Left renal cortex interstitium (tissue), 4 donors: ENCODE measurements around the gene KLHL25. TPM values are rescaled to one million over a fixed set of nuclear protein-coding genes. Genes with fewer than 3 reads are reported as not detected.

ENCODE experiments used
- DNase-seq, 4 donors: peaks; one replicate each; pipeline ENCODE4 v3.0.0-alpha.2; 2013; ENCODE audit warnings: low read depth in 4 of 4, low spot score in 2 of 4, missing footprints in 1 of 4
- polyA plus RNA-seq, 4 donors: library from polyadenylated mRNA; unstranded; fragments of 120-200 nt; gene quantifications; one replicate each; pipeline ENCODE4 v1.2.1, GENCODE V29; 2013; ENCODE audit not compliant: insufficient read length in 4 of 4

KLHL25 gene
- polyA plus RNA-seq, 4 donors = 9.5 to 15.7 (median 13.9) TPM

DNA sequence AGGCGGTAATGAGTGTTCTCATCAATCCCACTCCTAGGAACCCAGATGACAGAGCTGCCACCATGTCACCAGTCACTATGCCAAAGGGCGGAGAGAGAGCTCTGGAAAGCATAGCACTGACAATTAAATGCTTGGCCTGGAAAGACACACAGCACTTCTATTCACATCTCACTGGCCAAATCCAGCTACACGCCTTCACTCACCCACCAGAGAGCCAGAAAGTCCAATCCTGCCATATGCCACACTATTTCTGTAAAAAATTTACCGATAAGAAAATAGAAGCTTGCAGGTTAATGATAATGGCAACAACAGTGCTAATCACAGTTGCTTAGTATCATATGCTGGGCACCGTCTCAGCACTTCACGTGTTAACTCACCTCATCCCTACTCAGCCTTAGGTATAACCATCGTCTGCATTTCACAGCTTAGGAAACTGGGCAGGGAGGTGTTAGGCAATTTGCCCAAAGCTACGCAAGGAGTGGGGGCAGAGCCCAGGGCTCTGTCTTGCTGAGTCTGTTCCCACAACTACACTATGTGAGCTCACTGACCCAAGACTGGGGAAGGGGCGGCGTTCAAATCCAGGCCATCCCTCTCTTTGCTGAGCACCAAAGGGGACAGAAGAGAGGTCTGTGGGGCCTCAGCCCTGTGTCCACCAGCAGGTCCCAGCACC lies 16.5 kb downstream of the KLHL25 start:
- no peak for DNase-seq

DNA sequence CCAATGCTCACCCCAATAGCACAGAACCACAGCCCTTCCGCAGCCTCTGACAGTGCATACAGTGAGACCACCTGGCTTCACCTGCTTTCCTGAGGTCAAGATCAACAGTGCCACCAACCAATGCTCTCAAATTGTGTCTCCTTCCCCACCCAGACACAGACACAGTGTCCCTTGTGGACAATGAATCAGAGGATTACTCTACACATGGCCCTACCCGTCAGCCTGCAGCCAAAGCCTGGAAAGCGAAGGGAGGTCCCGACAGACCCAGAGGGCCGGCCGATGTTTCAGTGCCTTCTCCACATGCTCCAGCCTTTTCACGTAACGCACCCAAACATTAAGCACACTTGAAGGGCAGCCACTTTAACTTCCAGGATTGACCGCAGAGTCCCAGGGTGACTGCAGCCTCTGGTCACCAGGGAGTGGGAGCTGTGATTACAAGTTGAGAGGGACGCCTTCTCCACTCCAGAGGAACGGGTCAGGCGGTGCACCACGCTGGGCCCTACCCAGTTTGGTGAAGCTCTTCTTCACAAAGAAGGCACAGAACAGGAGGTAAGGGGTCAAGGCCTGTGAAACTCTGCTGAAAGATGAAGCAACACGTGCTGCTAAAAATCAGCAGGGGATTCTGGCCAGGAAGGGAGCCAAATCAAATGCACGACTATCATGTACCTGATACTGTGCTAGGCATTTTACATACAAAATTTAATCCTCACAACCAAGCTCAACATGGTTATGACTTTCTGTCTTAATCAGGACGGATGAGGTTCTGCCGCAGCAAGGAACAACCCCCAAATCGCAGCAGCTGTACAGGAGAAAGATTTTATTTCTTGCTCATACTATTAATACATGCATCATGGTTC lies 17.2 kb downstream of the KLHL25 start:
- DNase-seq = no peak

DNA sequence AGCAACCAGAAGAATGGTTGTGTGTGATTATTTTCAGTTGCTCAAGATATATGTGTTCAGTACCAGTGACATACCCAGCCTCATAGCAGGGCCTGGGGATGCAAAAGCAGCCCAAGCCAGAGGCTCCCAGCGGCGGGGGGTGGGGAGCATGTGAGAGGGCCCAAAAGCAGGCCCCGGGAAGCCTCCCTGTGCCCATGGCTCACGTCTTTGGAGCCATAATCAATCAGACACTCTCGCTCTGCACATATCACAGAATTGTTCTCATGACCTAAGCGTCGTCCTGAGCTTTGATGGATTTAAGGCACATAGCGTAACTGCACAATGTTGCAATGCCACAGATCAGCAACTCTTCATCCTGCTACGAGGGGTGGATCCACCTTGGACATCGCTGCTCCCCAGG lies 20.8 kb downstream of the KLHL25 start:
- no peak for DNase-seq

DNA sequence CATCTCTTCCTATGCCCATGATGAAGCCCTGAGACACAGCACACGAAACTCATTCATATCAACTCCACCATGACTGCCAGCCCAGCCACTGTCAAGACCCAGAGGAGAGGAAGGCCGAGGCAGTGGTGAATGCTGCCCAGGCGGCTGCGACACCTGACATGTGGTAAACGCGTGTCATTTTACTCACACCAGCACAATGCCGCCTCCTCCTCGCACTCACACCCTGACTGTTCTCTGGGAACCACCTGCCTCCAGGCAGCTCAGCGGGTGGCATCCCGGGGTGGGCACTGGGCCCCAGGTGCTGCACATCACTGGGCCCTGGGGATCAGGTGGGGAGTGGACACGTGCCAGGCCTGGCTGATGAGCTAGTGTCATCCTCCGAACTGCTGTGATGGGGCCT lies 21.5 kb downstream of the KLHL25 start:
- no peak for DNase-seq

- no peak for DNase-seq
These were observed 22.1 kb downstream of the KLHL25 start for GRCh38 chr15:85772668-85773067.

GRCh38 chr15:85771781-85772445 lies 22.8 kb downstream of the KLHL25 start:
- DNase-seq = no peak

- no peak for DNase-seq
These were observed 23.5 kb downstream of the KLHL25 start for GRCh38 chr15:85771271-85771670.

DNA sequence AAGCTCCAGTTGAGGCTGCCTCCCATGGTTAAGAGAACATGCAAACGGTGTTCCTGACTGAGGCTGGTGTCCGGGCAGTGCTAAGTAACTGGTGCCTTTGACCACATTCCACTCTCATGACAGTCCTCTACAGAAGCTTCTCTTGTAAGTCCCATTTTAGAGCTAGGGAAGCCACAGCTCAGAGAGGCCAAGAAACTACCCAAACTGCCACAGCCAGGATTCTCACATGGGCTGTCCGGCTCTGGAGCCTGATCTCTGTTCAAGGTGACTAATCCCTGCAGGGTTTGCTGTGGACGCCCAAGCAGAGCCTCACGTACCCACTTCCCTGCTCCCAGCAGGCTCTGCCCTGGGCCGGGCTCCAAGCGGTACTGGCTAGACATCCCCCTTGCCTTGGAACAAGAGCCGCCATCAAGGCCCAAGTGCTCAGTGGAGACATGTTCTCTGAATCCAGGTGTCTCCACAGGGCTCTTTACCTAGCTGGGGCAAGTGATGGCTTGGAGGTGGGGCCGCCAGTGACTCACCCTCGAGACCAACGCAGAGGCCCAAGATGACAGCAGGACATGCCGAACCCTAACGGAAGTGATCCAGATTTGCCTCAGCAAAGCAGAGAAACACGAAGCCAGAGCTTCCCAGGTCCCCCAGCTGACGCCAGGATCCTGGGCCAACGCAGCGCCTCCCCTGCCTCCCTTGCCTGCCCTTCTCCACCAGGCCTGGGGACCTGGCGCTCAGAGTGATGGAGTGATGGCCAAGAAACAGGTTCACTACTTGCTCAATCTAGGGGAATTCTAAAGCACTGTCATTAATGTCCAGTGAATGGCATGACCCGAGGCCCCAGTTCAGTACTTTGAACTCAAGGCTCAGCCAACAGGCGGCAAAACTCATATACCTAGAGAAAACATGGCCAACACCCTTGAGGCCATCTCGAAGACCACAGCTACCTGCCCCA lies 24.4 kb downstream of the KLHL25 start:
- no peak for DNase-seq

DNA sequence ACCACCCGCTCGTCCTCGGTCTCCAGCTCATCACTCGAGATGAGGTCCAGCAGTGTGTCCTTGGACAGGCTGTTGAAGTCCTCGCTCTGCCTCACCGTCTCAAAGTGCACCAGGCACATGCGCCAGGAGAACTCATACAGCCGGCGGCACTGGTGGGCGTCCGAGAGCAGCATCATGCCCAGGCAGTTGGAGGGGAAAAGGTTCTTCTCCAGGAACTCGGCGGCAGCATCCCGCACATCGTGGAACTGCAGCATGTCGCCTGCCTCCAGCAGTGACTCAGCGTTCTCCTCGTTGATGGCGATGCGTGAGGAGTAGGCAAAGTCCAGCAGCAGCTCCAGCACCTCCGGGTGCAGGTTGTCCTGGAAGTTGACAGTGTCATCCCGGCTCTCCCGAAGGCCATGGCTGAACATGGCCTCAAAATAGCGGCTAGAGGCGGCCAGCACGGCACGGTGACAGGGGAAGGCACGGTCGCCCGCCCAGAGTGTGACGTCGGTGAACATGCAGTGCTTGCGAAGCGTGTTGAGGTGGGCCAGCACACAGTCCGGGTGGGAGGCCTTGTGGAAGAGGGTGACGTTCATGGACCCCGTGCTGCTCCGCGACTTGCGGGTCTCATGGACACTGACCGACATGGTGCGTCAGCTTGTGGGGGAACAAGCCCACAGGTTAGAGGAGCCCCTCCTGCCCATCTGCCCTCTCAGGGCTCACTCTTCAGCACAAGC lies 25.4 kb downstream of the KLHL25 start:
- DNase-seq = no peak

DNA sequence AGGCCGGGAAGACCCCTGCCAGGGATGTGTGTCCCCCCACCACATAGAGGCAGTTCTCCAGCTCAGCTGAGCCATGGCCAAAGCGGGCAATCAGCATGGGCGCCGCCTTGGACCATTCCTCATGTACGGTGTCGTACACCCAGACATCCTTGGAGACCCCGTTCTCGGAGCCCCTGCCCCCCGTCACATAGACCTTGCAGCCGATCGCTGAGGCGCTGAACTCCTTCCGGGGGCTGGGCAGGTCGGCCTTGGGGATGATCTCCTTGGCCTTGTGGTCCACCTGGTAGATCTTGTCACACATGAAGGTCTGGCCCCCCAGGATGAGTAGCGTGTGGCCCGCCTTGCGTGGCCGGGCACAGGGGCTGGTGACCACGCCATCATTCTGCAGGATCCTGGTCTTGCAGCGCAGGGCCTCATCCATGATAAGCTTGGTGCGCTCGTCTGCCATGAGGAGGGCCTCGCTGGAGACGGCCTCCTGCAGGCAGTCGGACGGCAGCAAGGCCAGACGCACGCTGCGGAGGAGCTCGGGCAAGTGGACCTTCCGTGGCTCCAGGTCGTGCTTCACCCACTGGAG lies 26.0 kb downstream of the KLHL25 start:
- no peak for DNase-seq

GRCh38 chr15:85767785-85768529 lies 26.8 kb downstream of the KLHL25 start:
- DNase-seq = no peak

DNA sequence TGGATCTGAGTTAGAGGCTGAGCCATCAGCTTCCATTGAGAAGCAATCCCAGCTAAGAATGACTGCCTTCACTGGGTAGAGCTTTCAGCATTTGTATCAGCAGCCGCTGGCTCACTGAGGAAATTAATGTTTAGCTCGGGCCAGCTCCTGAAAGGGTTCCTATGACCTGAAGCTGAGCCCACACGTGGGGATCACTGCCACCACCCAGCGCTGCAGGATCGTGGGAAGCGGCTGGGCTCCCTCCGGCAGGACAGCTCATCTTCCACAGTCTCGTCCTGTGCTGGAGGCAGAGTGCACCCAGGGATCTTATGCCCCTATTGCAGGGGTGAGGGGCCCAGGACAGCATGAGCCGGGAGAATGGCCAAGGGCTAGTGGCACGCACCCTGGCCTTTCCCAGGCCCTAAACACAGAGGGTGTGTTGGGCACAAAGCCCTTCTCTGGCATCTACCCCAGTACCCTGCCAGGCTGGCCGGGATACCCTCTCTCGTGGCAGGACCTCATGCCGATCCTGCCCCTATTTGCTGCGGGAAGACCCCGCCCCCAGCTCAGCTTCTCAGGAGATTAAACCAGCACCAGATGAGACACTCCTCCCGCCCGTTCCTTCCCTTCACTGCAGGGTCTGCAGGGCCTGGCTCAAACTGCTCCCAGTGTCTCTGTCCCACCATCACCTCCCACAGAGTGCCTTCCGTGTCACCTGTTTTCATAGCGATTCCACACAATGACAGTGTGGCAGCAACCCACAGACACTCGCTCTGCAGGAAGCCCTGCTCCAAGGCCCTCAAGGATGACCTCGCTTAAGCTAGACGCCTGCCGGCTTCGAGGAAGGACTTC lies 28.5 kb downstream of the KLHL25 start:
- no peak for DNase-seq

GRCh38 chr15:85764649-85765277 lies 30.0 kb downstream of the KLHL25 start:
- DNase-seq = no peak

- DNase-seq = no peak
These were observed 30.8 kb downstream of the KLHL25 start for GRCh38 chr15:85763673-85764633.

DNA sequence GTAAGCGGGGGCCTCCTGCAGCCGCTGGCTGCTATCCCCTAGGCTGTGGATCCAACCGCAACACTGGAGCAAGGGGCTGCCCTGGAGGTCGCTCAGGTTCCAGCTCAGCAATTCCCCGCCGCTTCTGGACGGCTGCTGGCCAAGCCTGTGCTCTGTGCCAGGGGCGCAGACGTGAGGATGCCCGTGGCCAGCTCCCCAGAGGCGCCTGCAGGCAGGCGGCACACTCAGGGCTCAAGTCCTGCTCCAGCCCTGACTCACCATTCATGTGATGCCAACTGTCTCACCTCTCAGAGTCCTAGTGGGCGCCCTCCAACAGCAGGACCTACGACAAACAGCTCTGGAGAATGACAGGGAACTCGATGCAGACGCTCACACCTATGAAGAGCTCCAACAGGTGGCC lies 31.6 kb downstream of the KLHL25 start:
- no peak for DNase-seq

DNA sequence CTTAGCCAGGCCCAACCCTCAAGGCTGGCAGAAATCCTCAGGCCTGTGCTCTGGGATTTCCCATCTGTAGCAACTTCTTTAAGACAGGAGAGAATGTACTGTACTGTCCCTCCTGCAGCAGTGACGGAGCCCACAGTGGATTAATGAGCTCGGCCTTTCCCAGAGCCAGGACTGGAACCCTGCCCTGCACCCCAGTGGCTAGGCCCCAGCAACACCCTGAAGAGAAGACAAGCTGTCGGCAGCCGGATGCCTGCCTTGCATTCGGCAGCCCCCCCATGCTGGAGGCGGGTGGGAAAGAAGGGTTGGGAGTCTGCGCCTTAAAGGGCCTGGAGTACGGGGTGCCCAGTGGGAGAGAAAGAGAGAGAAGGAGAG lies 32.0 kb downstream of the KLHL25 start:
- no peak for DNase-seq
